Measurements from ENCODE around the gene IL7R.

IL7R gene

GRCh38 chr5:35861718-35862117, 5.0 kb downstream of the IL7R start:
- DNase-seq (ENCODE audit: low spot score in 2 of 2) (no peak), ATAC-seq (replicated peaks; ENCODE audit: extremely low read depth, poor library complexity, severe bottlenecking) (no peak)
- H3K9me3 Mint-ChIP-seq = no peaks in the 10 kb centered on the region
- H3K4me3 Mint-ChIP-seq = peak overlapping the region; percentile 77
- peaks cover 90% of the 10 kb centered on the region for H3K36me3 Mint-ChIP-seq (ENCODE audit: insufficient read depth)
- H3K27me3 Mint-ChIP-seq = no peaks in the 10 kb centered on the region
- peaks cover 74% of the 10 kb centered on the region for H3K4me1 Mint-ChIP-seq
- H3K27ac Mint-ChIP-seq (ENCODE audit: low read depth) = peak overlapping the region; percentile 99

GRCh38 chr5:35862126-35862525, 5.4 kb downstream of the IL7R start:
- H3K27me3 Mint-ChIP-seq = no peaks in the 10 kb centered on the region
- H3K9me3 Mint-ChIP-seq = no peaks in the 10 kb centered on the region
- H3K36me3 Mint-ChIP-seq (ENCODE audit: insufficient read depth) = peaks cover 90% of the 10 kb centered on the region
- ATAC-seq (replicated peaks; ENCODE audit: extremely low read depth, poor library complexity, severe bottlenecking) = no peak
- peak overlapping the region; percentile 99 for H3K27ac Mint-ChIP-seq (ENCODE audit: low read depth)
- H3K4me3 Mint-ChIP-seq = peak overlapping the region; percentile 77
- peaks cover 77% of the 10 kb centered on the region for H3K4me1 Mint-ChIP-seq
- DNase-seq (ENCODE audit: low spot score in 2 of 2) = no peak

- Mint-ChIP-seq H3K27ac (ENCODE audit: low read depth) (peak overlapping the region; percentile 99), H3K4me3 (peak overlapping the region; percentile 77), H3K36me3 (ENCODE audit: insufficient read depth) (peaks cover 92% of the 10 kb centered on the region), H3K4me1 (peaks cover 88% of the 10 kb centered on the region), H3K9me3 (no peaks in the 10 kb centered on the region), H3K27me3 (no peaks in the 10 kb centered on the region)
- no peak for ATAC-seq (replicated peaks; ENCODE audit: extremely low read depth, poor library complexity, severe bottlenecking)
- no peak for DNase-seq (ENCODE audit: low spot score in 2 of 2)
These were observed 6.5 kb downstream of the IL7R start for GRCh38 chr5:35863159-35863558.

- ATAC-seq (replicated peaks; ENCODE audit: extremely low read depth, poor library complexity, severe bottlenecking) (no peak), DNase-seq (ENCODE audit: low spot score in 2 of 2) (no peak)
- Mint-ChIP-seq H3K4me1 (peaks cover 87% of the 10 kb centered on the region), H3K4me3 (peak overlapping the region; percentile 66), H3K9me3 (no peaks in the 10 kb centered on the region), H3K27ac (ENCODE audit: low read depth) (peak overlapping the region; percentile 86), H3K27me3 (no peaks in the 10 kb centered on the region), H3K36me3 (ENCODE audit: insufficient read depth) (peaks cover 91% of the 10 kb centered on the region)
These were observed 11.3 kb downstream of the IL7R start for GRCh38 chr5:35867998-35868397.

GRCh38 chr5:35869685-35870277, 13.1 kb downstream of the IL7R start:
- Mint-ChIP-seq H3K9me3 (no peaks in the 10 kb centered on the region), H3K4me1 (peaks cover 84% of the 10 kb centered on the region), H3K36me3 (ENCODE audit: insufficient read depth) (peaks cover 91% of the 10 kb centered on the region), H3K27ac (ENCODE audit: low read depth) (peak overlapping the region; percentile 81), H3K4me3 (peak overlapping the region; percentile 26), H3K27me3 (no peaks in the 10 kb centered on the region)
- no peak for DNase-seq (ENCODE audit: low spot score in 2 of 2)
- ATAC-seq (replicated peaks; ENCODE audit: extremely low read depth, poor library complexity, severe bottlenecking) = no peak

GRCh38 chr5:35870605-35871004, 13.9 kb downstream of the IL7R start:
- Mint-ChIP-seq H3K4me1 (peaks cover 83% of the 10 kb centered on the region), H3K27me3 (no peaks in the 10 kb centered on the region), H3K36me3 (ENCODE audit: insufficient read depth) (peaks cover 90% of the 10 kb centered on the region), H3K4me3 (no peak overlapping the region), H3K27ac (ENCODE audit: low read depth) (peak overlapping the region; percentile 81), H3K9me3 (no peaks in the 10 kb centered on the region)
- ATAC-seq (replicated peaks; ENCODE audit: extremely low read depth, poor library complexity, severe bottlenecking) = no peak
- no peak for DNase-seq (ENCODE audit: low spot score in 2 of 2)

GRCh38 chr5:35876454-35876853, 19.8 kb downstream of the IL7R start:
- peak overlapping the region; percentile 46 for H3K4me3 Mint-ChIP-seq
- no peak for DNase-seq (ENCODE audit: low spot score in 2 of 2)
- peaks cover 74% of the 10 kb centered on the region for H3K4me1 Mint-ChIP-seq
- no peaks in the 10 kb centered on the region for H3K27me3 Mint-ChIP-seq
- ATAC-seq (replicated peaks; ENCODE audit: extremely low read depth, poor library complexity, severe bottlenecking) = no peak
- peaks cover 65% of the 10 kb centered on the region for H3K36me3 Mint-ChIP-seq (ENCODE audit: insufficient read depth)
- peak overlapping the region; percentile 85 for H3K27ac Mint-ChIP-seq (ENCODE audit: low read depth)
- peaks cover 12% of the 10 kb centered on the region for H3K9me3 Mint-ChIP-seq

GRCh38 chr5:35876922-35877321, 20.2 kb downstream of the IL7R start:
- ATAC-seq (replicated peaks; ENCODE audit: extremely low read depth, poor library complexity, severe bottlenecking) (no peak), DNase-seq (ENCODE audit: low spot score in 2 of 2) (no peak)
- H3K9me3 Mint-ChIP-seq = peaks cover 16% of the 10 kb centered on the region
- H3K4me1 Mint-ChIP-seq = peaks cover 74% of the 10 kb centered on the region
- H3K4me3 Mint-ChIP-seq = peak overlapping the region; percentile 46
- peak overlapping the region; percentile 85 for H3K27ac Mint-ChIP-seq (ENCODE audit: low read depth)
- H3K36me3 Mint-ChIP-seq (ENCODE audit: insufficient read depth) = peaks cover 60% of the 10 kb centered on the region
- H3K27me3 Mint-ChIP-seq = no peaks in the 10 kb centered on the region

- no peak for ATAC-seq (replicated peaks; ENCODE audit: extremely low read depth, poor library complexity, severe bottlenecking)
- peaks cover 79% of the 10 kb centered on the region for H3K4me1 Mint-ChIP-seq
- no peaks in the 10 kb centered on the region for H3K27me3 Mint-ChIP-seq
- H3K36me3 Mint-ChIP-seq (ENCODE audit: insufficient read depth) = peaks cover 56% of the 10 kb centered on the region
- peaks cover 17% of the 10 kb centered on the region for H3K9me3 Mint-ChIP-seq
- peak overlapping the region; percentile 46 for H3K4me3 Mint-ChIP-seq
- DNase-seq (ENCODE audit: low spot score in 2 of 2) = no peak
- peak overlapping the region; percentile 85 for H3K27ac Mint-ChIP-seq (ENCODE audit: low read depth)
These were observed 21.0 kb downstream of the IL7R start for GRCh38 chr5:35877655-35878054.

- Mint-ChIP-seq H3K4me3 (peak overlapping the region; percentile 46), H3K4me1 (peaks cover 79% of the 10 kb centered on the region), H3K9me3 (peaks cover 17% of the 10 kb centered on the region), H3K27me3 (no peaks in the 10 kb centered on the region), H3K36me3 (ENCODE audit: insufficient read depth) (peaks cover 53% of the 10 kb centered on the region), H3K27ac (ENCODE audit: low read depth) (peak overlapping the region; percentile 85)
- ATAC-seq (replicated peaks; ENCODE audit: extremely low read depth, poor library complexity, severe bottlenecking) = no peak
- no peak for DNase-seq (ENCODE audit: low spot score in 2 of 2)
These were observed 21.4 kb downstream of the IL7R start for GRCh38 chr5:35878079-35878478.

- DNase-seq (ENCODE audit: low spot score in 2 of 2) (no peak), ATAC-seq (replicated peaks; ENCODE audit: extremely low read depth, poor library complexity, severe bottlenecking) (no peak)
- Mint-ChIP-seq H3K27me3 (no peaks in the 10 kb centered on the region), H3K9me3 (peaks cover 17% of the 10 kb centered on the region), H3K4me1 (peaks cover 84% of the 10 kb centered on the region), H3K27ac (ENCODE audit: low read depth) (peak overlapping the region; percentile 27), H3K36me3 (ENCODE audit: insufficient read depth) (peaks cover 44% of the 10 kb centered on the region), H3K4me3 (no peak overlapping the region)
These were observed 22.4 kb downstream of the IL7R start for GRCh38 chr5:35879096-35879495.

- H3K4me3 Mint-ChIP-seq = no peak overlapping the region
- peaks cover 38% of the 10 kb centered on the region for H3K36me3 Mint-ChIP-seq (ENCODE audit: insufficient read depth)
- peaks cover 17% of the 10 kb centered on the region for H3K9me3 Mint-ChIP-seq
- ATAC-seq (replicated peaks; ENCODE audit: extremely low read depth, poor library complexity, severe bottlenecking) (no peak), DNase-seq (ENCODE audit: low spot score in 2 of 2) (no peak)
- peak overlapping the region; percentile 27 for H3K27ac Mint-ChIP-seq (ENCODE audit: low read depth)
- H3K4me1 Mint-ChIP-seq = peaks cover 83% of the 10 kb centered on the region
- no peaks in the 10 kb centered on the region for H3K27me3 Mint-ChIP-seq
These were observed 23.0 kb downstream of the IL7R start for GRCh38 chr5:35879649-35880048.

GRCh38 chr5:35880156-35880555, 23.5 kb downstream of the IL7R start:
- H3K4me3 Mint-ChIP-seq = no peak overlapping the region
- H3K36me3 Mint-ChIP-seq (ENCODE audit: insufficient read depth) = peaks cover 33% of the 10 kb centered on the region
- DNase-seq (ENCODE audit: low spot score in 2 of 2) = no peak
- no peaks in the 10 kb centered on the region for H3K27me3 Mint-ChIP-seq
- peaks cover 78% of the 10 kb centered on the region for H3K4me1 Mint-ChIP-seq
- peak overlapping the region; percentile 27 for H3K27ac Mint-ChIP-seq (ENCODE audit: low read depth)
- peaks cover 17% of the 10 kb centered on the region for H3K9me3 Mint-ChIP-seq
- ATAC-seq (replicated peaks; ENCODE audit: extremely low read depth, poor library complexity, severe bottlenecking) = no peak

Measured in central memory CD8-positive, alpha-beta T cell (primary cell).